Dedifferentiated amniotic fluid mesenchymal stem cell (primary cell): Measurements from ENCODE around the gene DHX32.

ENCODE experiments used
- DNase-seq: peaks from one replicate; pipeline ENCODE4 v3.0.0-alpha.2; 2016; ENCODE audit errors: extremely low spot score

The DHX32 gene

GRCh38 chr10:125811251-125811650 lies 69.8 kb downstream of the DHX32 start:
- DNase-seq, result no peak

- no peak for DNase-seq
Observed at GRCh38 chr10:125808047-125808446, 73.0 kb downstream of the DHX32 start.

- DNase-seq, result no peak
Observed at GRCh38 chr10:125802739-125803138, 78.4 kb downstream of the DHX32 start.

GRCh38 chr10:125802131-125802530 lies 79.0 kb downstream of the DHX32 start:
- DNase-seq, result no peak

- no peak for DNase-seq
Observed at GRCh38 chr10:125801574-125801973, 79.5 kb downstream of the DHX32 start.

GRCh38 chr10:125799451-125800182 lies 81.5 kb downstream of the DHX32 start:
- no peak for DNase-seq

- no peak for DNase-seq
Observed at GRCh38 chr10:125797994-125798662, 83.0 kb downstream of the DHX32 start.

- no peak for DNase-seq
Observed at GRCh38 chr10:125797424-125797823, 83.7 kb downstream of the DHX32 start.

- no peak for DNase-seq
Observed at GRCh38 chr10:125795637-125796190, 85.4 kb downstream of the DHX32 start.

- DNase-seq, result no peak
Observed at GRCh38 chr10:125795128-125795527, 86.0 kb downstream of the DHX32 start.

GRCh38 chr10:125792342-125793300 lies 88.5 kb downstream of the DHX32 start:
- no peak for DNase-seq

GRCh38 chr10:125788156-125789034 lies 92.7 kb downstream of the DHX32 start:
- DNase-seq, result no peak
